Osteoblast (primary cell): ENCODE results near the gene GABRG3. TPM values are rescaled to one million over a fixed set of nuclear protein-coding genes. Genes with fewer than 3 reads are reported as not detected.

Source experiments
- DNase-seq: peaks from one replicate; pipeline ENCODE4 v3.0.0; 2011; ENCODE audit warnings: low spot score, mixed read lengths; ENCODE audit not compliant: insufficient read length; ENCODE audit errors: missing footprints
- H2AFZ ChIP-seq: 2 replicates; pipeline ENCODE4 v1.6.0; 2011; ENCODE audit warnings: mild to moderate bottlenecking, low read length
- H3K27ac ChIP-seq: 2 replicates; pipeline ENCODE4 v1.5.1; 2011; ENCODE audit warnings: mild to moderate bottlenecking, low read depth, low read length, moderate library complexity
- H3K27me3 ChIP-seq: 2 replicates; pipeline ENCODE4 v1.6.0; 2012; ENCODE audit warnings: mild to moderate bottlenecking, control low read depth, inconsistent platforms, low read length, moderate library complexity; ENCODE audit not compliant: insufficient read depth
- H3K36me3 ChIP-seq: 2 replicates; pipeline ENCODE4 v1.5.1; 2011; ENCODE audit warnings: mild to moderate bottlenecking, low read length, control low read depth, moderate library complexity; ENCODE audit not compliant: insufficient read depth
- H3K4me1 ChIP-seq: 2 replicates; pipeline ENCODE4 v1.5.1; 2011; ENCODE audit warnings: mild to moderate bottlenecking, low read length, control low read depth, moderate library complexity; ENCODE audit not compliant: insufficient read depth
- H3K4me2 ChIP-seq: 2 replicates; pipeline ENCODE4 v1.6.0; 2011; ENCODE audit warnings: mild to moderate bottlenecking, low read length; ENCODE audit not compliant: insufficient read depth
- H3K4me3 ChIP-seq: fragments of 200-600 bp; sonication (generic); 3 replicates; pipeline ENCODE4 v1.5.1; 2012; ENCODE audit warnings: mild to moderate bottlenecking, low read length, inconsistent platforms; ENCODE audit not compliant: insufficient read depth
- H3K79me2 ChIP-seq: 2 replicates; pipeline ENCODE4 v1.6.0; 2012; ENCODE audit warnings: mild to moderate bottlenecking, low read length, control low read depth, inconsistent platforms; ENCODE audit not compliant: insufficient read depth
- H3K9me3 ChIP-seq: 2 replicates; pipeline ENCODE4 v1.5.1; 2011; ENCODE audit warnings: low read depth, low read length, control low read depth
- H4K20me1 ChIP-seq: 2 replicates; pipeline ENCODE4 v1.6.0; 2012; ENCODE audit warnings: mild to moderate bottlenecking, low read length, control low read depth; ENCODE audit not compliant: insufficient read depth
- total RNA-seq: library from RNA; depleted of rRNA; stranded (reverse); fragments of >200 nt; gene quantifications from 2 replicates; pipeline ENCODE4 v1.2.3, GENCODE V29; 2012
- TF ChIP-seq, protein P1 (sequence below): IDR thresholded peaks from 2 replicates; pipeline ENCODE4 v1.5.1; 2011; ENCODE audit warnings: mild to moderate bottlenecking, low read depth, low read length, moderate library complexity; ENCODE audit errors: extremely low read depth

GABRG3 gene
- total RNA-seq, 1 donor: not detected

DNA sequence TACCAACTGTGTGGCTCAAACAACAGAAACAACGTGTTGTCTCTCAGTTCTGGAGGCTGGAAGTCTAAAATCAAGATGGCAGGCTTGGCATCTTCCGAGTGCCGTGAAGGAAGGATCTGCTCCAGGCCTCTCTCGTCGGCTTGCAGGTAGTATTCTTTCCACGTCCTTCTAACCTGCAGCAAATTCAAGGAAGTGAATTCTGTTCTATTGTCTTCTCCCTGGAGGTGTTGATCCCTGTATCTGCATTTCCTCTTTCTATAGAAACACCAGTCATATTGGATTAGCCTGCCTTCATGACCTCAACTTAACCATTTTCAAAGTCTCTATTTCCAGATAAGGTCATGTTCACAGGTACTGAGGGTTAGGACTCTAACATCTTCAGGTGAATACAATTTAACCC, 512.1 kb downstream of the GABRG3 start:
- no peaks in the 10 kb centered on the region for H3K27me3 ChIP-seq
- H3K4me1 ChIP-seq: no peaks in the 10 kb centered on the region
- no peak overlapping the region for H3K4me3 ChIP-seq
- H3K36me3 ChIP-seq: no peaks in the 10 kb centered on the region
- no peaks in the 10 kb centered on the region for H3K79me2 ChIP-seq
- no peak overlapping the region for H2AFZ ChIP-seq
- H3K4me2 ChIP-seq: no peak overlapping the region
- no peaks in the 10 kb centered on the region for H4K20me1 ChIP-seq
- no peaks in the 10 kb centered on the region for H3K9me3 ChIP-seq
- TF ChIP-seq, protein P1, sequence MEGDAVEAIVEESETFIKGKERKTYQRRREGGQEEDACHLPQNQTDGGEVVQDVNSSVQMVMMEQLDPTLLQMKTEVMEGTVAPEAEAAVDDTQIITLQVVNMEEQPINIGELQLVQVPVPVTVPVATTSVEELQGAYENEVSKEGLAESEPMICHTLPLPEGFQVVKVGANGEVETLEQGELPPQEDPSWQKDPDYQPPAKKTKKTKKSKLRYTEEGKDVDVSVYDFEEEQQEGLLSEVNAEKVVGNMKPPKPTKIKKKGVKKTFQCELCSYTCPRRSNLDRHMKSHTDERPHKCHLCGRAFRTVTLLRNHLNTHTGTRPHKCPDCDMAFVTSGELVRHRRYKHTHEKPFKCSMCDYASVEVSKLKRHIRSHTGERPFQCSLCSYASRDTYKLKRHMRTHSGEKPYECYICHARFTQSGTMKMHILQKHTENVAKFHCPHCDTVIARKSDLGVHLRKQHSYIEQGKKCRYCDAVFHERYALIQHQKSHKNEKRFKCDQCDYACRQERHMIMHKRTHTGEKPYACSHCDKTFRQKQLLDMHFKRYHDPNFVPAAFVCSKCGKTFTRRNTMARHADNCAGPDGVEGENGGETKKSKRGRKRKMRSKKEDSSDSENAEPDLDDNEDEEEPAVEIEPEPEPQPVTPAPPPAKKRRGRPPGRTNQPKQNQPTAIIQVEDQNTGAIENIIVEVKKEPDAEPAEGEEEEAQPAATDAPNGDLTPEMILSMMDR: no peak
- DNase-seq: no peak
- no peak overlapping the region for H3K27ac ChIP-seq

DNA sequence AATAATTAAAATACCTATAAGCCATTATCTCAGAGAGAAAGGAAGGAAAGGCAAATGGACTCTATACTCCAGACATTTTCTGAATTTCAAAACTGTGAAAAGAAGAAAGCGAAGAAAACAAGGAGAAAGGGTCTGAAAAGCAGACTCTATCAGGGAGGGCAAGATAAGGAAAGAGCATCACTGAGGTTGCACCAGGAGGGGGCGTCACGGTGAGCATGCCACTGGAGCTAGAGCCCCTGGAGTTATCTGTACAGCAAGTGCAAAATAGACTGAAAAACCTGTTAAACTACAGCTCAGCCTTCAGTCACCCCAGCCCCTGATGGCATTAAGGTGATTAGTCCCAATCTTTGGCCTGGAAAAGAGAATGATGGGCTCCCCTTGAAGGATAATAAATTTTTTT, 514.3 kb downstream of the GABRG3 start:
- no peaks in the 10 kb centered on the region for H3K36me3 ChIP-seq
- DNase-seq: no peak
- no peak overlapping the region for H2AFZ ChIP-seq
- no peak overlapping the region for H3K27ac ChIP-seq
- H3K27me3 ChIP-seq: no peaks in the 10 kb centered on the region
- no peaks in the 10 kb centered on the region for H3K79me2 ChIP-seq
- no peak overlapping the region for H3K4me2 ChIP-seq
- H3K4me1 ChIP-seq: no peaks in the 10 kb centered on the region
- H3K4me3 ChIP-seq: no peak overlapping the region
- no peaks in the 10 kb centered on the region for H3K9me3 ChIP-seq
- TF ChIP-seq, protein P1: no peak
- H4K20me1 ChIP-seq: no peaks in the 10 kb centered on the region

DNA sequence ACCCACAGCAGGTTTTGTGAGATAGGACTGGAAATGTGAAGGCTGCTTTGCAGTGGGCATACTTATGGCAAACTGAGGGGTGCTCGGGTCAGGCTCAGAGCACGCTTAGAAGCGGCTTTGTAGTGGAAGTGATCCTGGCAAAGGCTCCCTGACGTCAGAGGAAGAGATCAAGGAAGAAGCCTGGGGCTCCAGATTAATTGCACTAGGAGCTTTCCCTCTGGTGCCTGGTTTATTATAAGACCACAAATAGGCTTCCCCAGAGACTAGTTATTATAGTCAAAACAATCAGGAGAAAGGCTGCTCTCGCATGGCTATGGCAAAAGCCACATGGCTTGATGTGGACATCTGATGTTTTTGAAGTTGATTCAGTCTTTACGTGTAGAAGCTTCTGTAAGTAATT, 515.1 kb downstream of the GABRG3 start:
- no peaks in the 10 kb centered on the region for H3K36me3 ChIP-seq
- no peak overlapping the region for H3K27ac ChIP-seq
- H3K4me1 ChIP-seq: no peaks in the 10 kb centered on the region
- TF ChIP-seq, protein P1: no peak
- no peak for DNase-seq
- no peak overlapping the region for H3K4me3 ChIP-seq
- H3K79me2 ChIP-seq: no peaks in the 10 kb centered on the region
- H4K20me1 ChIP-seq: no peaks in the 10 kb centered on the region
- H3K4me2 ChIP-seq: no peak overlapping the region
- no peaks in the 10 kb centered on the region for H3K9me3 ChIP-seq
- H2AFZ ChIP-seq: no peak overlapping the region
- no peaks in the 10 kb centered on the region for H3K27me3 ChIP-seq

DNA sequence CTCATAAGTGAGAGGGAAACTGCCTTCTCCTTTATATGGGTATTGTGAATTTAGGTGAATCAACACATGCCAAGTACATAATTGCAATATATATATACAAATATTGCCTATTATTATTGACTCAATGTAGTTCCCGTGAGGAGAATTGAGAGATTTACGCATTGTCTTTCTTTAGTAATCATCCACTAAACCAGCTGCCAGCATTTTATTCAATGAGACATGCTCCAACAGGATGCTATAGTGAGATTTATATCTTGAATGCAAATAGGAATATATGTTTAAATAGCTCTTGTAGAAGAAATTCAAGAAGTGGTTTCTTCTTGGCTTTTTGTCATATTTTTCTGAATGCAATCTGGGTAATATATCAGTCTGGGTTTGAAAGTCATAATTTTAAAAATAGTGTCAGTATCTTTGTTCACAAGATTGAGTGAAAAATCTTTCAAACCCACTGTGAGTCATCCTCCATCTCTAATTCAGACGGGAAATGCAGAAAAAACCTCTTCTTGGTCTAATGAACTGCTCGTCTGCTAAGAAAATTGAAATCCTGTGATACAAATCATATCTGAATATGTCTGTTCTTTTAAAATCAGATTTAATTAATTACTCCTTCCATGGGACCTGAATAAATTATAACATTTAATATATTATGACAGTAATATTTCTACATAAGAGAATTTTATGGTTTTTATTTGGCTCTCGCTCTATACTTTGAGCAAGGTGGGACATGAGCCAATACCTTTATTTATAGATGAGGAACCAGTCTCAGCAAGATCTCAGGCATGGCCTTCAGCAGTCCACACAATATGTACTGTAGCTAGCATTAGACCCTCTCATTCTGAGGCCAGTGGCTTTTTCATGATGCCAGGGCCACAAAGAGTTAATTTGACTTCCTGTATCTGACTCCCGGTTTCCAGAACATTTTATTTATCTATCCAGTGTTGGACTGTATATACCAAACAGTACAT, 516.0 kb downstream of the GABRG3 start:
- TF ChIP-seq, protein P1: no peak
- DNase-seq: no peak
- Histone ChIP-seq H3K36me3 (no peaks in the 10 kb centered on the region), H3K79me2 (no peaks in the 10 kb centered on the region), H4K20me1 (no peaks in the 10 kb centered on the region), H2AFZ (no peak overlapping the region), H3K27ac (no peak overlapping the region), H3K4me2 (no peak overlapping the region), H3K9me3 (no peaks in the 10 kb centered on the region), H3K4me1 (no peaks in the 10 kb centered on the region), H3K27me3 (no peaks in the 10 kb centered on the region), H3K4me3 (no peak overlapping the region)
